SHP77 treated with DMSO at 0.1 percent for 48 hours (cell line): ENCODE data around the gene MCL1.
A peak's percentile ranks its signal among the peaks of the same experiment; 100 is the strongest.
"Not testable (repeated sequence)": the region's sequence is repeated elsewhere in the genome, so short reads cannot be mapped to it uniquely, and the experiment has no call there.

Experiments
- DNase-seq: peaks from one replicate; lab custom pipeline; 2025; lab: John Stamatoyannopoulos, UW

The MCL1 gene

DNA sequence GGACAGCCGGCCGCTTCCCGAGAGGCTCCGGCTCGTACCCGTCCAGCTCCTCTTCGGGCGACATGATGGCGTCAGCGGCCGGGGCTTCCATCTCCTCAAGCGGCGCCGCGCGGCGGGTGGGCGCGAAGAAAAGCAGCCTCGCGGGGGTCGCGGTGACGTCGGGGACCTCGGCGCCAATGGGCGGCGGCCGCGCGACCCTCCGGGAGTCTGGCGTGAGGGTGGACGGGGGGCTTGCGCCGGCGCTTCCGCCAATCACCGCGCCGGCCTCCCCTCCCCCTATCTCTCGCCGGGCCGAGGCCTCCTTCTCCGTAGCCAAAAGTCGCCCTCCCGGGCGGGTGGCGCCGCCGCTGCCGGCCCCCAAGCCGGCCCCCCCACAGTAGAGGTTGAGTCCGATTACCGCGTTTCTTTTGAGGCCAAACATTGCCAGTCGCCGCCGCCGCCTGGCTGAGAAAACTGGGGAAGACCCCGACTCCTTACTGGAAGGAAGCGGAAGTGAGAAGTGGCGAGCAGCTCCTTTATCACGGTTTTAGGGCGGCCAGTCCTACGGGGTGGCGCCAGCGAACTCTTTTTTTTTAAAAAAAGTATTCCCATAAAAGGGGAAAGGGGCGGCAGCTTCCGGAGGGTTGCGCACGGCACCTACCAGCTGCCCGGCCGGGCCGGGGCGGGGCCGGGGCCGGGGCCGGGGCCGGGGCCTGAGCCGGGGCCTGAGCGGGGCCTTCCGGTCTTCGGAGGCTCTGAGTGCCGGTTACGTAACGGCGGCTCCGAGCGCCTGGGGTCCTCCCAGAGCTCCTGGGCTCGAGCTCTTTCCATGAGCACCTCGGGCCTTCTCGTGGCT, at the start of gene MCL1:
Gene MCL1, minus strand, starts transcription at position 501 of the 835 bp plus-strand sequence. Its CDS starts 80 bp downstream, at position 421.
- peak; percentile 99 for DNase-seq

- no peak for DNase-seq
Measured at GRCh38 chr1:150628766-150629114, 49.3 kb upstream of the MCL1 start.

GRCh38 chr1:150627826-150628410, 48.5 kb upstream of the MCL1 start:
- no peak for DNase-seq

GRCh38 chr1:150626150-150626549, 46.7 kb upstream of the MCL1 start:
- no peak for DNase-seq

DNA sequence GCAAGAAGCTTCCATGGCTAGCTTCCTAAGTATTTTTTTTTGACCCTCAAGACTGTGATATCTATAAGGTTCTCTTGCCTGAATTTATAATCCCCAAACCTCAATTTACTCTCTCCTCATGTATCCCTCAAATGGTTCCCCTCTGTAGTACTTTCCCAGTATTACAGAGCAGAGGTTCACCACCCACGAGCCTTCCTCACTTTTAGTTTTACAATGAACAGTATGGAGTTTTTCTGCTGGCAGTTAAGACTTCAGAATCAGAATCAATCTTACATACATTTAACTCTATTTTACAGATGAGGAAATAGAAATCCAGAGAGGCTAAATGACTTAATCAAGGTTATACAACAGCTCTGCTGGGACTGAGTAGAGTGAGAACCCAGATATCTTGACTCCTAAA, 45.1 kb upstream of the MCL1 start:
- DNase-seq: not testable (repeated sequence)

DNA sequence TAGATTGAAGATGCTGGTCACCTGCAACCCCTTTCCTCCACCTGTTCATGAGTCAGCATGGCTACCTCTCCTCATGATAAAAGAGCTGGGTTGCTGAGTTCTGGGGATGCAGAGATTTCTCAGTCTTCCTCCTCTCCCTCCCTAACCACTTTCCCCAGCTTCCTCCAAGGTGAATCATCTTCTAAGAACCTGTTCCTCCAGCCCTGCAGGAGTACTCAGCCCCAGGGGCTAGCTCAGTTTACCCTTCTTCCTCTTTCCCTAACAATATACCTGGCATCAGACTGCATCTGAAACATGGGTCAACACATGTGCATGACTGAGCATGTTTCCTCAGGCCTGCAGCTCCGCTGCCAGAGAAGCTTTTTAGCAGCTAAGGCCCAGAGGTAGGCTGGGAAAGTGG, 44.7 kb upstream of the MCL1 start:
- DNase-seq: not testable (repeated sequence)

GRCh38 chr1:150622303-150622975, 43.0 kb upstream of the MCL1 start:
- no peak for DNase-seq

- peak; percentile 41 for DNase-seq
Measured at GRCh38 chr1:150621497-150622302, 42.3 kb upstream of the MCL1 start.

GRCh38 chr1:150620919-150621318, 41.5 kb upstream of the MCL1 start:
- no peak for DNase-seq

GRCh38 chr1:150619576-150620509, 40.4 kb upstream of the MCL1 start:
- no peak for DNase-seq

GRCh38 chr1:150615346-150616201, 36.2 kb upstream of the MCL1 start:
- DNase-seq: no peak

DNA sequence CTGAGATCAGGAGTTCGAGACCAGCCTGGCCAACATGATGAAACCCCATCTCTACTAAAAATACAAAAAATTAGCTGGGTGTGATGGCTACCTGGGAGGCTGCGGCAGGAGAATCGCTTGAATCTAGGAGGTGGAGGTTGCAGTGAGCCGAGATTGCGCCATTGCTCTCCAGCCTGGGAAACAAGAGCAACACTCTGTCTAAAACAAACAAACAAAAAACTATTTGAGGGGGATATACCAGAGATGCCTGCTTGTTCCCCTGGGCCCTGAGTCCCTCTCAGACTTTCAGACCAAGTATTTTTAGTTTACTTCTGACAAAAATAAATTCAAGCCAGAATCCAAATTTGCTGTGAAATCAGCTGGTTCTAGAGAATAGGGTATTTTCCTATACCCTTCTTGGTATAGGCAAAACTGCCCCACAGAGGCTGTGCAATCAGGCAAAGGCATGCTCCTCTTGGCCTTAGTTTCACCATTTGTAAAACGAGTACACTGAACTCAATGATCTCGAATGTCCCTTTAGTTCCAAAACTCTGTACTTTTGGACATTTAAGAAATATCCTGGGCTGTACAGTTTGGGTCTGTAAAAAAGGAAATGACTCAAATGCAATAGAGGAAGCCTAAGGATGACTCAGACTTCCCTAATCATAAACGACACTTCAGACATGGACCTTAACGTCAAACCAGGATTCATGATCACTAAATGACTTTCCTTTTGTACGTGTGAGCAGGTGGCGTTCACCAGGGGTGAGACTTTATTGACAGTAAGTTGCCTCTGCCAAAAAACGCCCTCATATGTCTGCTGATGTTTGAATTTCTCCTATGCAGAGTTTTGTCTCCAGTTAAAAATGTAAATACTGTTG, 33.9 kb upstream of the MCL1 start:
- peak; percentile 100 for DNase-seq

DNA sequence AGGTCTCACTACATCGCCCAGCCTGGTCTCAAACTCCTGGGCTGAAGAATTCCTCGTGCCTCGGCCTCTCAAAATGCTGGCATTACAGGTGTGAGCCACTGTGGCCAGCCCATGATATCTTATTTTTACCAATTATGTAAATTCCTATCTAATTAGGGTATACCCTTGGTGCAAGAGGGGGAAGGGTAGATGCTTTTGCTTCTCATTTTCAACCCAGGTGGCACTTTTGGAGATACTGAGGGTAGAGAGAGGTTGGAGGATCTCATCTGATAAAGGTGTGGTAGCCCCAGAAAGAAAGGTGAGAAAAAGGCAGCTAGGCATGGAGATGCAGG, 32.6 kb upstream of the MCL1 start:
- no peak for DNase-seq

DNA sequence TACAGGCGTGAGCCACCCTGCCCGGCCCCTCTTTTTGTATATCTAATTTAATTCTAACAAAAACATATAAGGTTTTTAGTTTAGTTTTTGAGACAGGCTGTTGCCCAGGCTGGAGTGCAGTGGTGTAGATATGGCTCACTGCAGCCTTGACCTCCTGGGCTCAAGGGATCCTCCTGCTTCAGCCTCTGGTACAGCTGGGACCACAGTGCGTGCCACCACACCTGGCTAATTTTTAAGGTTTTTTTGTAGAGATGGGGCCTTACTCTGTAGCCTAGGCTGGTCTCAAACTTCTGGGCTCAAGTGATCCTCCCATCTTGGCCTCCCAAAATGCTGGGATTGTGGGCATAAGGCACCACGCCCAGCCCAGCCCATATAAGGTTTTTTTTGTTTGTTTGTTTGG, 31.2 kb upstream of the MCL1 start:
- DNase-seq: no peak

GRCh38 chr1:150609732-150610131, 30.3 kb upstream of the MCL1 start:
- DNase-seq: no peak

DNA sequence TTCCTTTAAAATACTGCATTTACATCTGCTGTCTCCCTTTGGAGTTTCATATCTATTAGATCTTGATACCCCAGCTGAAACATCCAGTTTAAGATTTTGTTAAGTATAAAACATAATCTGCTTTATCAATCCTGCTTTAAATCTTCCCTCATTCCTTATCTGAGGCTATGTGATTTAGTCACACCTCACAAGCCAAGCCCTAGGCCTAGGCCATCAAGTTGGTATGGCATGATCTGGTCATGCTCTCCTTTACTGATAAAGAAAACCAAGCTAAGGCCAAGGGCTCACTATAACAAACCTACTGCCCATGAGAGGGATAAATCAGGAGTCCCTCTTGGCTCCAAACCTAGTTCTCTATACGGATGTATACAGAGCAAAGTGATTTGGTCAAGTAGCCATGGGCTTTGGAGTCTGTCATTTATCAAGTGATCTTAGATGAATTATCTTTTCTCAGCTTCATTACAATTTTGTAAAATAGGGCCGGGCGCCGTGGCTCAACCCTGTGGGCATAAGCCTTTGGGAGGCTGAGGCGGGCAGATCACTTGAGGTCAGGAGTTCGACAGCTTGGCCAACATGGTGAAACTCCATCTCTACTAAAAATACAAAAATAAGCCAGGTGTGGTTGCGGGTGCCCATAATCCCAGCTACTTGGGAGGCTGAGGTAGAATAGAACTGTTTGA, 27.2 kb upstream of the MCL1 start:
- no peak for DNase-seq

DNA sequence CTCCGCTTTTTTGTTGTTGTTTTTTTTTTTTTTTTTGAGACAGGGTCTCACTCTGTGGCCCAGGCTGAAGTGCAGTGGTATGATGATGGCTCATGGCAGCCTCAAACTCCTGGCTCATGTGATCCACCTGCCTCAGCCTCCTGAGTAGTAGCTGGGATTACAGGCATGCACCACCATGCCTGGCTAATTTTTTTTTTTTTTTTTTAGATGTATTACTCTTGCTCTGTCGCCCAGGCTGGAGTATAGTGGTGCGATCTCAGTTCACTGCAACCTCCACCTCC, 26.0 kb upstream of the MCL1 start:
- not testable (repeated sequence) for DNase-seq

GRCh38 chr1:150604226-150604588, 24.8 kb upstream of the MCL1 start:
- DNase-seq: no peak

GRCh38 chr1:150603711-150604110, 24.3 kb upstream of the MCL1 start:
- DNase-seq: no peak
